GM06990 (cell line): ENCODE results near the gene RHBDF2.

ENCODE experiments used
- DNase-seq: peaks from one replicate; pipeline ENCODE4 v3.0.0-alpha.2; 2011; ENCODE audit not compliant: insufficient read length; ENCODE audit errors: extremely low read depth
- H3K27me3 ChIP-seq: replicated peaks from 2 replicates; pipeline ENCODE4 v1.6.0; 2011; ENCODE audit warnings: low read length; ENCODE audit not compliant: control insufficient read depth, insufficient read depth
- H3K36me3 ChIP-seq: 2 replicates; pipeline ENCODE4 v1.5.1; 2011; ENCODE audit warnings: low read length; ENCODE audit not compliant: control insufficient read depth, insufficient read depth
- H3K4me3 ChIP-seq: replicated peaks from 2 replicates; pipeline ENCODE4 v1.5.1; 2011; ENCODE audit warnings: low read depth, mild to moderate bottlenecking, control low read depth, low read length
- TF ChIP-seq, protein P1 (sequence below): IDR thresholded peaks from 2 replicates; pipeline ENCODE4 v1.5.1; 2011; ENCODE audit warnings: low read length, control low read depth, mild to moderate bottlenecking, inconsistent platforms; ENCODE audit not compliant: insufficient read depth, poor library complexity, severe bottlenecking

RHBDF2 gene

DNA sequence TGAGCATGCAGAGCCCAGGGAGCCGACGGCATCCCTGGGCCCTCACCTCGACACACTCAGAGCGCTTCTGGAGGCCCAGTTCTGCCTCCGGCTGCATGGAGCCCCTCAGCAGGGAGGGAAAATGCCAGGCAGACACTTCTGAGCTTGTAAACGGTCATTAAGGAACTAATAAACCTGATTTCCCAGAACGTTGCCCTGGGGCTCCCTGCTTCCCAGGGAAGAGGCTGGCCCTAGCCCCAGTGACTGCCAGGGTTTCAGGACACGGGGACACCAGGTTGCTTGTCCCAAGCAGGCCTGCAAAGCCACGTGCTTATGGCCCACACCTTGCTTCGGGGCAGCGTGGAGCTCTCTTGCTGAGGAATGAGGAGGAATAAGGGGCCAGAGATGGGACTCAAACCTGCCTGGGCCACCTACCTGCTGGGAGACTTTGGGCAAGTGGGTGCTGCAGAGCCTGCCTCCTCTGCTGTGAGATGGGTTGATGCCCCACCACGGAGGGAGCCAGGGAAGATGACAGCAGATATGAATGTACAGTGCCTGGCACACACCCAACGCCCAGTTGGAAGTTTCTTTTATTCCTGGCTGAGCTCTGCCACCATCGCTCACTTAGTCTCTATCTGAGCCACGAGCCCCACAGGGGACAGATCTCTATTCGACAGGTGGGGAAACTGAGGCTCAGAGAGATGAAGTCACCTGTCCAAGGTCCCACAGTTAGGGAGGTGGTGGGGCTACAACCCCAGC is 5.4 kb downstream of the RHBDF2 start:
- TF ChIP-seq, protein P1, sequence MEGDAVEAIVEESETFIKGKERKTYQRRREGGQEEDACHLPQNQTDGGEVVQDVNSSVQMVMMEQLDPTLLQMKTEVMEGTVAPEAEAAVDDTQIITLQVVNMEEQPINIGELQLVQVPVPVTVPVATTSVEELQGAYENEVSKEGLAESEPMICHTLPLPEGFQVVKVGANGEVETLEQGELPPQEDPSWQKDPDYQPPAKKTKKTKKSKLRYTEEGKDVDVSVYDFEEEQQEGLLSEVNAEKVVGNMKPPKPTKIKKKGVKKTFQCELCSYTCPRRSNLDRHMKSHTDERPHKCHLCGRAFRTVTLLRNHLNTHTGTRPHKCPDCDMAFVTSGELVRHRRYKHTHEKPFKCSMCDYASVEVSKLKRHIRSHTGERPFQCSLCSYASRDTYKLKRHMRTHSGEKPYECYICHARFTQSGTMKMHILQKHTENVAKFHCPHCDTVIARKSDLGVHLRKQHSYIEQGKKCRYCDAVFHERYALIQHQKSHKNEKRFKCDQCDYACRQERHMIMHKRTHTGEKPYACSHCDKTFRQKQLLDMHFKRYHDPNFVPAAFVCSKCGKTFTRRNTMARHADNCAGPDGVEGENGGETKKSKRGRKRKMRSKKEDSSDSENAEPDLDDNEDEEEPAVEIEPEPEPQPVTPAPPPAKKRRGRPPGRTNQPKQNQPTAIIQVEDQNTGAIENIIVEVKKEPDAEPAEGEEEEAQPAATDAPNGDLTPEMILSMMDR, result no peak
- no peak overlapping the region for H3K4me3 ChIP-seq
- H3K36me3 ChIP-seq, result no peaks in the 10 kb centered on the region; the same call in 1 of the 2 replicates
- no peaks in the 10 kb centered on the region for H3K27me3 ChIP-seq
- DNase-seq, result no peak

DNA sequence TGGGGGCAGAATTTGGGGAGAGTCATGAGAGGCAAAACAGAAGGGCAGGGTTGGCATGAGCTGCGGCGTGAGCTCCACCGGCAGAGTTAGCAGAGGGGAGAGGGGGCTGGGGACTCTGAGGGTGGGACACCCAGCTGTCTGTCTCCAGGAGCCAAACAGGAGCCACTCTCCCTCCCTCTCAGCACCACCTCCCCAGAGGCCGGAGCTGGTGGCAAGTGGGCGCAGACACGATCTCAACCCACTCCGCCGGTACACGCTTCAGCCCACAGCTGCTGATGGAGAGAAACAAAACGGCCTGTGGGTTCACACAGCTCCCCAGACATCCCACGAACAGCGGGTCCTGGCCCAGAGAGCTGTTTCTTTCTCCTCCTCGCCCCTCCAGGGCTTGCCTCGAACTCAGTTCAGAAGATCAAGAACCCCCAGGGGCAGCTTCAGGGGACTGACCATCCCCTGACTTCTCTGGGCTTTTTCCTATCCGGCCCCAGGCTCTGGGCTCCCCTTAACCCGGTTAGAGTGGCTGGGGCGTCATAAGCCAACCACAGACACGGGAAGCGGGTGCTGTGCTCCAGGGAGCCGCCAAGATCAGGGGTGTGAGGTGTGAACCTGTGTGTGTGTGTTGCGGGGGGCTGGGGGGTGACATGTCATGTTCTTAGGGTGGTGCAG is 7.6 kb downstream of the RHBDF2 start:
- TF ChIP-seq, protein P1, result no peak
- DNase-seq, result peak; percentile 49
- Histone ChIP-seq H3K4me3 (peak overlapping the region; percentile 37), H3K27me3 (no peaks in the 10 kb centered on the region), H3K36me3 (no peaks in the 10 kb centered on the region; the same call in 1 of the 2 replicates)

DNA sequence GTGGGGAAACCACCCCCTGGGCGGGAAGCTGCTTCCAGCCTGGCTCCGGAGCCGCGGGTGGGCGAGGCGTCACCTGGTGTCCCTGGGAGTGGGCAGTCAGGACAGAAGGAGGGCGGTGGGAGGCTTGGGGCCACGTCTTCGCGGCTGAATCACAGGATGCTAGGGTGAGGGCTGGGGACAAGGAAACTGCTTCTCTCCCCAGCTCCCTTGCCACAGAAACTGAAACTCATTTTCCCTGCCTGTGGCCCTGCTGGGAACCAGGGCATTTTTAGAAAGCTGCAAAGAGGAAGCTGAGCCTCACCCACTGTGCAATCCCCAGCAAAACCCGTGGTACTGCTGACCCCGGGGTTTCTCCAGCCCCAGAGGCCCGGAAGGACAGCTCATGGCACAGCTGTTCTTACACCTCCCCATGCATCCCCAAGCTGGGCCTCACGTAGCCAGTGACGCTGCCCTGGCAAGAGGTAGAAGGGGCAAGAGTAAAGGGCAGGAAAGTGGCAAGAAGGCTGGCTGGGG is 8.2 kb downstream of the RHBDF2 start:
- H3K27me3 ChIP-seq, result no peaks in the 10 kb centered on the region
- TF ChIP-seq, protein P1, result no peak
- no peaks in the 10 kb centered on the region; the same call in 1 of the 2 replicates for H3K36me3 ChIP-seq
- peak; percentile 73 for DNase-seq
- H3K4me3 ChIP-seq, result peak overlapping the region; percentile 37; the same call in 1 of the 2 replicates

DNA sequence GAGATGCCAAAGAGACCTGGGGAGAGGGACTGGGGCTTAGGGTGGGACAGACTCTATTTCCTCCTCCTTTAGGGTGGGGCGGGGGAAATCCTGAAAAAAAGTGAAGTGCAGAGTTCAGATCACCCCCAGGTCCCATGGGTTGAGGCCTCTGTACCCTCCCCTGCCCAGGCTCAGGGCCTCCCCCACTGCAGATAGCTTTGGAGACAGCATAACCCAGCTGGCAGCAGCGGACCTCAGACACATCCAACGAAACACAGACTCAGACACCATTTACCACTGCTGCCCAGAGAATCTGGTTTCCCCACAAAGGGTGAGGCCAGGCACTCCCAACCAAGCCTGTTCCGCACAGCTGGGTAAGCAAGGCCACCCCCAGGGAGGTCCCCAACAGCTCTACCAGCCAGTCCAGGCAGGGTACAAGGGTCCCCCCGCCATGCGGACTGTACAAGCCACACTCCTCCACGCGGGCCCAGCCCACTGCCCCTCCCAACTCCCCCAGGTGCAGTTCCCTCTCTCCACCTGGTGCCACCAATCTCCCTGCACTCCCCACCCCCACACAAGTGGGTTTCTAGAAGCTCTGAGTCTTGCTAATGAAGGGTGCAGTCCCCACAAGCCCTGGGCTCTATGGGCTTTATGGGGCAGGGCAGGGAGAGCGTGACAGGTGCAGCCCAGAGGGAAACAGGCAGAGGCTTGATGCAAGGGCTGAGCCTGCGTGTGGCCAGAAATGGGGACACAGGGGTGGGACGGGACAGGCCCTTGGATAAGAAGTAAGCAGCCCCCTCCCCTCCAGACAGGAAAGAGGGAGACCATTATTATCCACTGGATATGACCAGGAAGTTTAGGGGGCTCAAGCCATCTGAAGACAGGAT is 8.9 kb downstream of the RHBDF2 start:
- peak; percentile 75 for DNase-seq

More for the DNA sequence above, 8.9 kb downstream of the RHBDF2 start:
- no peaks in the 10 kb centered on the region for H3K27me3 ChIP-seq
- TF ChIP-seq, protein P1, result no peak
- H3K4me3 ChIP-seq, result peak overlapping the region; percentile 12; the same call in 1 of the 2 replicates
- H3K36me3 ChIP-seq, result peaks cover 4% of the 10 kb centered on the region
